ENCODE results near the gene AMACR. TPM values are rescaled to one million over a fixed set of nuclear protein-coding genes. Genes with fewer than 3 reads are reported as not detected.
"Not testable (repeated sequence)": the region's sequence is repeated elsewhere in the genome, so short reads cannot be mapped to it uniquely, and the experiment has no call there.

Gene AMACR
- total RNA-seq, 2 experiments from 2014 or later = 4.5 to 5.0 TPM

- H3K4me1 ChIP-seq (ENCODE audit: insufficient read depth, low read length, poor library complexity, severe bottlenecking) = peaks cover 11% of the 10 kb centered on the region
- H3K9me3 ChIP-seq (ENCODE audit: low read length) = no peaks in the 10 kb centered on the region
- H3K79me2 ChIP-seq (ENCODE audit: insufficient read depth, low read depth, low read length) = no peaks in the 10 kb centered on the region
- intact Hi-C loops (cut with micrococcal nuclease; ENCODE audit: unreplicated experiment) = no loop called here
- no peak overlapping the region for H3K27ac ChIP-seq (ENCODE audit: low read depth, low read length, poor library complexity, severe bottlenecking)
- no peak overlapping the region for H3K4me2 ChIP-seq (ENCODE audit: low read length)
- CTCF ChIA-PET (ENCODE audit: unreplicated experiment) = no interaction called here
- BruUV-seq (replicated peaks) = no TSS peak
- H3K9me2 ChIP-seq (ENCODE audit: insufficient read depth, low read length) = no peaks in the 10 kb centered on the region
- H3K4me3 ChIP-seq (ENCODE audit: low read depth, low read length, poor library complexity, severe bottlenecking) = no peak overlapping the region
- no peaks in the 10 kb centered on the region for H4K20me1 ChIP-seq (ENCODE audit: insufficient read depth, low read length)
- no peaks in the 10 kb centered on the region for H3K36me3 ChIP-seq (ENCODE audit: insufficient read depth, low read length)
- no peak for TF ChIP-seq CTCF (conservative IDR thresholded peaks at IDR 0.05; ENCODE audit: low read length)
- TF ChIP-seq EZH2phosphoT487 (IDR thresholded peaks at IDR 0.05; ENCODE audit: borderline replicate concordance, low read depth, low read length) = no peak
- no peak for DNase-seq (ENCODE audit: low spot score)
- POLR2A ChIA-PET = interaction anchor here (0.6 kb wide), 1 partner anchor 811 kb away, joined by 4 read pairs; no protein-coding TSS in a partner anchor
- H2AFZ ChIP-seq (ENCODE audit: low read length) = no peak overlapping the region
Observed at GRCh38 chr5:34012791-34013190, 4.9 kb upstream of the AMACR start.

DNA sequence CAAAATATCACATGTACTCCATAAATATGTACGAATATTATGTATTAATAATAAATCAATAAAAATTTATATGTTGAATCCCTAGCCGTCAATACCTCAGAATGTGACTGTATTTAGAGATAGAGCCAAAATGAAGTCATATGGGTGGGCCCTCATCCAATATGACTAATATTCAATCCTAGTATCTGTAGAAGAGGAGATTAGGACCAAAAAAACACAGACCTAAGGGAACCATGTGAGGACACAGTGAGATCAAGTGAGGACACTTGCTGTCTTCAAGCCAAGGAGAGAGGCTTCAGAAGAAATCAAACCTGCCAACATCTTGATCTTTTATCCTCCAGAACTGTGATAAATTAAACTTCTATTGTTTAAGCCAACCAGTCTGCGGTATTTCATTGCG is 3.7 kb upstream of the AMACR start:
- Histone ChIP-seq H3K27ac (ENCODE audit: low read depth, low read length, poor library complexity, severe bottlenecking) (no peak overlapping the region), H2AFZ (ENCODE audit: low read length) (no peak overlapping the region), H3K4me2 (ENCODE audit: low read length) (no peak overlapping the region), H3K4me1 (ENCODE audit: insufficient read depth, low read length, poor library complexity, severe bottlenecking) (peaks cover 19% of the 10 kb centered on the region), H3K9me3 (ENCODE audit: low read length) (no peaks in the 10 kb centered on the region), H3K9me2 (ENCODE audit: insufficient read depth, low read length) (no peaks in the 10 kb centered on the region), H3K4me3 (ENCODE audit: low read depth, low read length, poor library complexity, severe bottlenecking) (no peak overlapping the region), H3K79me2 (ENCODE audit: insufficient read depth, low read depth, low read length) (no peaks in the 10 kb centered on the region), H4K20me1 (ENCODE audit: insufficient read depth, low read length) (no peaks in the 10 kb centered on the region), H3K36me3 (ENCODE audit: insufficient read depth, low read length) (no peaks in the 10 kb centered on the region)
- CTCF ChIA-PET (ENCODE audit: unreplicated experiment) = no interaction called here
- no peak for TF ChIP-seq CTCF (conservative IDR thresholded peaks at IDR 0.05; ENCODE audit: low read length)
- TF ChIP-seq EZH2phosphoT487 (IDR thresholded peaks at IDR 0.05; ENCODE audit: borderline replicate concordance, low read depth, low read length) = no peak
- POLR2A ChIA-PET = no interaction called here
- DNase-seq (ENCODE audit: low spot score) = no peak
- intact Hi-C loops (cut with micrococcal nuclease; ENCODE audit: unreplicated experiment) = no loop called here
- no TSS peak for BruUV-seq (replicated peaks)

DNA sequence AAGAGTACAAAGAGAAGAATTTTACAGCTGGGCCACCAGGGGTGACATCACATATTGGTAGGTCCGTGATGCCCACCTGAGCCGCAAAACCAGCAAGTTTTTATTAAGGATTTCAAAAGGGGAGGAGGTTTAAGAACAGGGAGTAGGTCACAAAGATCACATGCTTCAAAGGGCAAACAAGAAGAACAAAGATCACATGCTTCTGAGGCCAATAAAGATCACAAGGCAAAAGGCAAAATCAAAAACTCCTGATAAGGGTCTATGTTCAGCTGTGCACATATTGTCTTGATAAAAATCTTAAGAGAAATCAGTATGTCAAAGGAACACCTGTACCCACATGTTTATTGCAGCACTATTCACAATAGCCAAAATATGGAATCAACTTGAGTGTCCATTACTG is 2.3 kb upstream of the AMACR start:
- BruUV-seq (replicated peaks); H3K4me2 ChIP-seq (ENCODE audit: low read length); H3K9me2 ChIP-seq (ENCODE audit: insufficient read depth, low read length); DNase-seq (ENCODE audit: low spot score); H3K9me3 ChIP-seq (ENCODE audit: low read length); POLR2A ChIA-PET; H3K79me2 ChIP-seq (ENCODE audit: insufficient read depth, low read depth, low read length); H3K4me3 ChIP-seq (ENCODE audit: low read depth, low read length, poor library complexity, severe bottlenecking); intact Hi-C loops (cut with micrococcal nuclease; ENCODE audit: unreplicated experiment); H3K27ac ChIP-seq (ENCODE audit: low read depth, low read length, poor library complexity, severe bottlenecking); CTCF ChIA-PET (ENCODE audit: unreplicated experiment); H2AFZ ChIP-seq (ENCODE audit: low read length); H4K20me1 ChIP-seq (ENCODE audit: insufficient read depth, low read length); H3K36me3 ChIP-seq (ENCODE audit: insufficient read depth, low read length): not testable (repeated sequence)
- H3K4me1 ChIP-seq (ENCODE audit: insufficient read depth, low read length, poor library complexity, severe bottlenecking) = peaks cover 19% of the 10 kb centered on the region

Measured in OCI-LY7 (cell line).